ENCODE results near the gene NME4.

The NME4 gene

GRCh38 chr16:401468-402348 lies 4.7 kb downstream of the NME4 start, which contains the start of gene DECR2 (continued):
- TF ChIP-seq ZNF280C (tag by site-specific recombination; IDR thresholded peaks at IDR 0.05): no peak
- peak; percentile 71; the same call in 1 of the 2 replicates for TF ChIP-seq BCL11B (tag by site-specific recombination; IDR thresholded peaks at IDR 0.05; ENCODE audit: low read depth)
- peak; percentile 66 for TF ChIP-seq ZNF561 (tag by site-specific recombination; IDR thresholded peaks at IDR 0.05; ENCODE audit: borderline replicate concordance)
- TF ChIP-seq ZNF184 (tag by site-specific recombination; IDR thresholded peaks at IDR 0.05): peak; percentile 54; the same call in 1 of the 2 replicates
- TF ChIP-seq ZNF548 (tag by site-specific recombination; IDR thresholded peaks at IDR 0.05): no peak
- TF ChIP-seq ZNF791 (tag by site-specific recombination; IDR thresholded peaks at IDR 0.05): no peak
- TF ChIP-seq ZNF670 (tag by site-specific recombination; IDR thresholded peaks at IDR 0.05; ENCODE audit: low read depth): no peak
- TF ChIP-seq ZNF600 (tag by site-specific recombination; IDR thresholded peaks at IDR 0.05): peak; percentile 80
- peak; percentile 56; the same call in 1 of the 2 replicates for TF ChIP-seq MZF1 (tag by site-specific recombination; IDR thresholded peaks at IDR 0.05; ENCODE audit: borderline replicate concordance)
- TF ChIP-seq SP3 (tag by site-specific recombination; IDR thresholded peaks at IDR 0.05): no peak
- no peak for TF ChIP-seq HOXA7 (CRISPR knock-in tag; IDR thresholded peaks at IDR 0.05; ENCODE audit: borderline replicate concordance)
- TF ChIP-seq GLIS2 (tag by site-specific recombination; IDR thresholded peaks at IDR 0.05): peak; percentile 65; the same call in 1 of the 2 replicates
- peak; percentile 48 for TF ChIP-seq KLF9 (tag by site-specific recombination; IDR thresholded peaks at IDR 0.05; ENCODE audit: low read depth)
- TF ChIP-seq AEBP2 (tag by site-specific recombination; IDR thresholded peaks at IDR 0.05; ENCODE audit: borderline replicate concordance): no peak
- peak; percentile 81 for TF ChIP-seq ZNF610 (tag by site-specific recombination; IDR thresholded peaks at IDR 0.05; ENCODE audit: borderline replicate concordance)
- 0 out of 2 replicates have a peak, but pooled peaks have one; percentile 24 for TF ChIP-seq ZSCAN16 (tag by site-specific recombination; IDR thresholded peaks at IDR 0.05)
- peak; percentile 62; the same call in 1 of the 2 replicates for TF ChIP-seq INSM2 (tag by site-specific recombination; IDR thresholded peaks at IDR 0.05)
- no peak for TF ChIP-seq ZNF302 (tag by site-specific recombination; IDR thresholded peaks at IDR 0.05; ENCODE audit: low read depth)
- TF ChIP-seq CTCF (tag by site-specific recombination; IDR thresholded peaks at IDR 0.05): peak; percentile 97
- TF ChIP-seq ZNF830 (tag by site-specific recombination; IDR thresholded peaks at IDR 0.05; ENCODE audit: low read depth): no peak
- 0 out of 2 replicates have a peak, but pooled peaks have one; percentile 39 for TF ChIP-seq ZNF148 (tag by site-specific recombination; IDR thresholded peaks at IDR 0.05; ENCODE audit: borderline replicate concordance)
- no peak for TF ChIP-seq MYNN (tag by site-specific recombination; IDR thresholded peaks at IDR 0.05; ENCODE audit: borderline replicate concordance)
- no peak for TF ChIP-seq TRIM28 (IDR thresholded peaks at IDR 0.05; ENCODE audit: borderline replicate concordance, low read length)
- no peak for TF ChIP-seq ZNF555 (tag by site-specific recombination; conservative IDR thresholded peaks at IDR 0.05)
- TF ChIP-seq ZNF701 (tag by site-specific recombination; IDR thresholded peaks at IDR 0.05): no peak
- TF ChIP-seq ZNF645 (tag by site-specific recombination; IDR thresholded peaks at IDR 0.05): no peak
- TF ChIP-seq ZNF335 (tag by site-specific recombination; conservative IDR thresholded peaks at IDR 0.05): peak; percentile 53
- no peak for TF ChIP-seq ZNF155 (tag by site-specific recombination; IDR thresholded peaks at IDR 0.05)
